Stimulated activated naive B cell treated with anti-CD40 and anti-IgM and Interleukin-4, amounts not matched to agents 10 μg/mL and 1 μg/mL and 100 μg/mL, for 72 hours (primary cell): ENCODE data around the gene FAM13A.
A peak's percentile ranks its signal among the peaks of the same experiment; 100 is the strongest.
"Not testable (repeated sequence)": the region's sequence is repeated elsewhere in the genome, so short reads cannot be mapped to it uniquely, and the experiment has no call there.

Source experiments
- ATAC-seq, 2 donors: fragments of 150-1000 bp; cut with Tn5 transposase; replicated peaks; 2 replicates each; pipeline ENCODE4 v1.10.0; 2021; ENCODE audit warnings: moderate library complexity in 1 of 2
- DNase-seq: peaks from one replicate; pipeline ENCODE4 v3.0.0; 2021
- H3K27ac Mint-ChIP-seq: one replicate; pipeline ENCODE4 v1.8.0; 2022; ENCODE audit warnings: mild to moderate bottlenecking, mixed read lengths
- H3K27me3 Mint-ChIP-seq, 2 donors: one replicate each; pipeline ENCODE4 v1.8.0; 2022; ENCODE audit warnings: mixed read lengths in 2 of 2
- H3K36me3 Mint-ChIP-seq, 2 donors: one replicate each; pipeline ENCODE4 v1.8.0; 2022; ENCODE audit warnings: mixed read lengths in 2 of 2, mild to moderate bottlenecking in 1 of 2
- H3K4me1 Mint-ChIP-seq, 2 donors: one replicate each; pipeline ENCODE4 v1.8.0; 2022; ENCODE audit warnings: mixed read lengths in 2 of 2, mild to moderate bottlenecking in 1 of 2
- H3K4me3 Mint-ChIP-seq, 2 donors: one replicate each; pipeline ENCODE4 v1.8.0; 2022; ENCODE audit warnings: mild to moderate bottlenecking in 2 of 2, mixed read lengths in 2 of 2, moderate library complexity in 1 of 2
- H3K9me3 Mint-ChIP-seq, 2 donors: one replicate each; pipeline ENCODE4 v1.8.0; 2022; ENCODE audit warnings: mixed read lengths in 2 of 2, mild to moderate bottlenecking in 1 of 2

Gene FAM13A

GRCh38 chr4:89024051-89024675, 32.8 kb downstream of the FAM13A start:
- Mint-ChIP-seq H3K4me1 (no peaks in the 10 kb centered on the region), H3K36me3 (no peaks in the 10 kb centered on the region), H3K27ac (no peak overlapping the region), H3K4me3 (no peak overlapping the region), H3K9me3 (no peaks in the 10 kb centered on the region), H3K27me3 (no peaks in the 10 kb centered on the region)
- ATAC-seq, result peak; percentile 91 to 96
- DNase-seq, result peak; percentile 28

- ATAC-seq (no peak), DNase-seq (no peak)
- no peaks in the 10 kb centered on the region for H3K27me3 Mint-ChIP-seq
- no peaks in the 10 kb centered on the region for H3K36me3 Mint-ChIP-seq
- no peak overlapping the region for H3K27ac Mint-ChIP-seq
- H3K9me3 Mint-ChIP-seq, result no peaks in the 10 kb centered on the region
- H3K4me1 Mint-ChIP-seq, result no peaks in the 10 kb centered on the region
- no peak overlapping the region for H3K4me3 Mint-ChIP-seq
Measured at GRCh38 chr4:89023140-89023539, 33.8 kb downstream of the FAM13A start.

DNA sequence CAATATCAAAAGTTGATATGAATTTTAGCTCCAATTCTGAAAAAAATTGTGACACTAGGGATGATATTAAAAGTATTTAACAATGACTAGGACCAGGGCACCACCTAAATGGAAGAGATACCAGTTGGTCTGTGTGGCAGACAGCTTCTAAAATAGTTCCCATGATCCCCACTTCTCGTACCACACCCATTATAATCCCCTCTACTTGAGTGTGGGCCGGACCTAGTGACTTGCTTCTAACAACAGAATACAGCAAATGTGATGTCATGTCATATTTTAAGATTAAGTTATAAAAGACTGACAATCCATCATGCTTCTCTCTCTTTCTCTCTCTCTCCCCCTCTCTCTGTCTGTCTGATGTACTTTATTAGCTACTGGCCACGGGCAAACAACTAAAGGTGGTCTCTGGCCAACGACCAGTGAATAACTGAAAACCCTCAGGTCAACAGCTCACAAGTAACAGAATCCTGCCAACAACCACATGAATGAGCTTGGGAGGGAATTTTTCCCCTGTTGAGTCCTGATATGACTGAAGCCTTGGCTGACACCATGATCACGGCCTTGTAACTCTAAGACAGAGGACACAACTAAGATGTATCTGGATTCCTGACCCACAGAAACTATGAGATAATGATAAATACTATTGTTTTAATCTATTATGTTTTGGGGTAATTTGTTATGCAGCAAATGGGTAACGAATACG, 34.4 kb downstream of the FAM13A start:
- H3K4me3 Mint-ChIP-seq, result no peak overlapping the region
- H3K9me3 Mint-ChIP-seq, result no peaks in the 10 kb centered on the region
- no peaks in the 10 kb centered on the region for H3K4me1 Mint-ChIP-seq
- no peak overlapping the region for H3K27ac Mint-ChIP-seq
- no peak for ATAC-seq
- H3K36me3 Mint-ChIP-seq, result no peaks in the 10 kb centered on the region
- H3K27me3 Mint-ChIP-seq, result no peaks in the 10 kb centered on the region
- no peak for DNase-seq

DNA sequence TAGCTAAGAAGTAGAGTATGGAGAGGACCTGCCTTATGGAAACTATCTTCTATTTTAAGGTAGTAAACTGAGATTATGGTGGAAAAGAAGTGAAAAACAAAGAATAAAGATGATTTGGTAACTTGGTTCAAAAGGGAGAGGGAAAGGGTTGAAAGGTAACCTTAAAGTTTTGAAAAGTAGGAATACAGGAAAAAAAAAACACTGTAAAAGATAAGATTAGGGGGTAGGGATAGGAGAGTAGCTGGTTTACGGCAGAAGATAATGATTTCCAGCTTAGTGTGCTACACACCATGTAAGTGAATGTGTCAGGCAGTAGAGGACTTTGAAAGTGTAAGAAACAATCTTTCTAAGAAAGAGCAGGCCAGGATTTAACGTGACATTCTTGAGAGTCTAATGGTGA, 35.3 kb downstream of the FAM13A start:
- Mint-ChIP-seq H3K36me3 (no peaks in the 10 kb centered on the region), H3K4me3 (no peak overlapping the region), H3K27ac (no peak overlapping the region), H3K9me3 (no peaks in the 10 kb centered on the region), H3K4me1 (no peaks in the 10 kb centered on the region), H3K27me3 (no peaks in the 10 kb centered on the region)
- DNase-seq (no peak), ATAC-seq (no peak)

DNA sequence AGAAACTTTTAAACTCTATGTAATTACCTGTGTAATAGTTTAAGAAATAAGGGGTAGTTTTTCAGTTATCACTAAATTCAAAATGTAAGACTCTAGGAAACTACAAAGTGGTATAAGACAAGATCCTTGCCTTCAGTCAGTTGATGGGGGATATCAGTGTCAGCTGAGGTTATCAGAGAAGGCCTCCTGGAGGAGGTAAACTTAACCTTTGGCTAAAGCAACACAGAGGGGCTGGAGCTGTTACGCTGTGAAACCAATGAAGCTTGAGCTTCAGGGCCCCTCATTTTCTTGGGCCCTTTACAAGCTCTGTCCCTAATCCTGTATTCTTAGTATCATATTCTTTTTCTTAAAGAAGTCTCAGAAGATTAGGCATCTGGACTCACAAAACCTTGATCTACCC, 35.9 kb downstream of the FAM13A start:
- Mint-ChIP-seq H3K27me3 (no peaks in the 10 kb centered on the region), H3K4me1 (no peaks in the 10 kb centered on the region), H3K4me3 (no peak overlapping the region), H3K9me3 (no peaks in the 10 kb centered on the region), H3K27ac (no peak overlapping the region), H3K36me3 (no peaks in the 10 kb centered on the region)
- no peak for DNase-seq
- ATAC-seq, result no peak

GRCh38 chr4:89014897-89015296, 42.1 kb downstream of the FAM13A start:
- not testable (repeated sequence) for H3K4me3 Mint-ChIP-seq, H3K9me3 Mint-ChIP-seq, H3K4me1 Mint-ChIP-seq, H3K27me3 Mint-ChIP-seq, ATAC-seq, H3K27ac Mint-ChIP-seq, DNase-seq, H3K36me3 Mint-ChIP-seq

DNA sequence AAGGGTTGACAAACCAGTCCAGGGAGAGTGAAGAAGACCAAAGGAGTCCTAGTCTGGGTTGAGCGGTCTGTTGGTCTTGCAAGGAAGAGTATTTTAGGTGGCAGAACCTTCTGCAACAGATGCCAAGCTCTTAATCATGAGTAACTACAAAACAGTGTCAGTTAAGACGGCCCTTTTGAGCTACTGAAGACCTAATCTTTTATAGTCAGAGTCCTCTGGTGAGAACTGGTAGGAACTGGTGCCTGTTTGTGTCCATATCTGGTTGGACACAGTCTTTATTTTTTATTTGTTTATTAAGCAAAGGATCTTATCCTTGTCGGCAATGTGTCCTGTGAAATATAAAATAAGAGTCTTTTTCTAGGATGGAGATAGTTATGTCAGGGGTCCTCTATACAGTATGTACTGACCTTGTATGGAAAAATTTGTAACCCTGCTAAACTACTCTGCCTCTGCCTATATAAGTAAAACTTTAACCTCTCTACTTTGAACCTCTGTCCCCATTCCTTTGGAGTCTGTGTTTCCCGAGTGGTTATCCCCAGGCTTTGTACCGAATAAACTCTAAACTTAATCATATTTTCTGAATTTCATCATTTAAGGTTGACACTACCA, 47.1 kb downstream of the FAM13A start:
- H3K27me3 Mint-ChIP-seq, result no peaks in the 10 kb centered on the region
- H3K36me3 Mint-ChIP-seq, result no peaks in the 10 kb centered on the region
- no peak overlapping the region for H3K4me3 Mint-ChIP-seq
- ATAC-seq, result no peak
- no peak for DNase-seq
- no peaks in the 10 kb centered on the region for H3K4me1 Mint-ChIP-seq
- peaks cover 3 to 4% of the 10 kb centered on the region in 2 donors for H3K9me3 Mint-ChIP-seq
- H3K27ac Mint-ChIP-seq, result no peak overlapping the region

DNA sequence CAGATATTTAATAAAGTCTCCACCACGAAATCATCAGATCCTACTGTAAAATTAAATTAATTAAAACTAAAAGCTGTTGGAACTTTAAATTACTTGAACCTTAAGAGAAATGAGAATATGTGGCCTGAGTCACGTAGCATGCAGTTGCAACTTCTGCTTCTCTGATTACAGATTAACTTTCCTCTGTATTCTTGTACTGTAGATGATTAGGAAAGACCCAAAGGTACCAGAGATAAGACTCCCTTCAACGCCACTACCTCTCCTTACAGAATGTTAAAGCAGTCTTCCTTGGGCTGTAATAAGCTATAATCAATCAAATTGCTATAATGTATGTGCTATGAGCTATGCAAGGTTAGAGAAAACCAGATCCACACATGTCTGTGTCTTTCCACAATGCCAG, 47.9 kb downstream of the FAM13A start:
- Mint-ChIP-seq H3K27me3 (no peaks in the 10 kb centered on the region), H3K4me3 (no peak overlapping the region), H3K4me1 (no peaks in the 10 kb centered on the region), H3K27ac (no peak overlapping the region), H3K9me3 (peaks cover 0 to 2% of the 10 kb centered on the region in 2 donors), H3K36me3 (no peaks in the 10 kb centered on the region)
- ATAC-seq (no peak), DNase-seq (no peak)

GRCh38 chr4:89008166-89008565, 48.8 kb downstream of the FAM13A start:
- H3K27me3 Mint-ChIP-seq, result no peaks in the 10 kb centered on the region
- no peak overlapping the region for H3K4me3 Mint-ChIP-seq
- no peaks in the 10 kb centered on the region for H3K36me3 Mint-ChIP-seq
- DNase-seq, result no peak
- ATAC-seq, result no peak
- H3K4me1 Mint-ChIP-seq, result no peaks in the 10 kb centered on the region
- H3K9me3 Mint-ChIP-seq, result no peaks in the 10 kb centered on the region
- H3K27ac Mint-ChIP-seq, result no peak overlapping the region

DNA sequence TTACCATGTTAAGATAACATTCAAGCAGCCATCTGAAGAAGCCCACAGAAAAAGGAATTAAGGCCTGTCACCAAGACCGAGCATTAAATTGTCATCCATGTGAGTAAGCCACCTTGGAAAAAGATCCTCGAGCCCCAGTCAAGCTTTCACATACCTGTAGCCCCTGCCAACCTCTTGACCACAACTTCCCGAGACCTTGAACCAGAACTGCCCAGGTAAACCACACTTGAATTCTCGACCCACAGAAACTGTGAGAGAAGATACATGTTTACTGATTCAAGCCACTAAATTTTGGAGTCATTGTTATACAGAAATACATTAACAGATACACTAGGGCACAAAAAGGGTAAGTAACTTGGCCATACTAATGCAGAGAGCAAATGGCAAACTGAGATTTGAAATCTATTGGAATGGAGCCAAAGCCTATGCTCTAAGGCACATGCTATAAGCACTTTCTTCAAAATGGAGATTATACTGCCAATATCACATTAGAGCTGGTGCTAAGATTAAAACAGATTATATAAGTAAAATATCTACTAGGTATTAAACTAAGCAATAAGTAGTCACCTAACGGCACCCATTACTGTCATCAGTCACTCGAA, 49.5 kb downstream of the FAM13A start:
- Mint-ChIP-seq H3K4me3 (no peak overlapping the region), H3K4me1 (no peaks in the 10 kb centered on the region), H3K27ac (no peak overlapping the region), H3K27me3 (no peaks in the 10 kb centered on the region), H3K36me3 (no peaks in the 10 kb centered on the region), H3K9me3 (no peaks in the 10 kb centered on the region)
- ATAC-seq (no peak), DNase-seq (no peak)

DNA sequence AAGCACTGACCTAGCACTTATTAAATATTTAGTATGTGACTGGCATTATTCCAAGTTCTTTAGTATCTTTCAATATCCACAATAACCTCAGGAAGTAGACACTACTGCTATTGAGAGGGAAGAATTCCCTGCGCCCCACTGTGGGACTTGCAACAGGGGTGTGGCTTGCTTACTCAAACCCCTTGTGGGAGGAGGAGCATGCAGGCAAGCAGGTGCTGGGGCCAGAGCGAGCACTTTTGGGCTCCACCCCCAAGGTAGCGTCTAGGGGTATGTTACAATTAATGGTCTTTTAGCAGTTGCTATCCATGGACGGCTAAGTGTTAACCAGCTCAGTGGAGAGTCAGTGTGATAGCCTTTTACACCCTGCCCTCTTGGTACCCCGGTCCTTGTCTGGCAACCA, 50.7 kb downstream of the FAM13A start:
- no peak for DNase-seq
- Mint-ChIP-seq H3K4me1 (no peaks in the 10 kb centered on the region), H3K27ac (no peak overlapping the region), H3K27me3 (no peaks in the 10 kb centered on the region), H3K9me3 (no peaks in the 10 kb centered on the region), H3K36me3 (no peaks in the 10 kb centered on the region), H3K4me3 (no peak overlapping the region)
- ATAC-seq, result no peak

- DNase-seq, H3K36me3 Mint-ChIP-seq, ATAC-seq, H3K27me3 Mint-ChIP-seq, H3K4me3 Mint-ChIP-seq, H3K4me1 Mint-ChIP-seq, H3K27ac Mint-ChIP-seq, H3K9me3 Mint-ChIP-seq: not testable (repeated sequence)
Measured at GRCh38 chr4:89005066-89005465, 51.9 kb downstream of the FAM13A start.

DNA sequence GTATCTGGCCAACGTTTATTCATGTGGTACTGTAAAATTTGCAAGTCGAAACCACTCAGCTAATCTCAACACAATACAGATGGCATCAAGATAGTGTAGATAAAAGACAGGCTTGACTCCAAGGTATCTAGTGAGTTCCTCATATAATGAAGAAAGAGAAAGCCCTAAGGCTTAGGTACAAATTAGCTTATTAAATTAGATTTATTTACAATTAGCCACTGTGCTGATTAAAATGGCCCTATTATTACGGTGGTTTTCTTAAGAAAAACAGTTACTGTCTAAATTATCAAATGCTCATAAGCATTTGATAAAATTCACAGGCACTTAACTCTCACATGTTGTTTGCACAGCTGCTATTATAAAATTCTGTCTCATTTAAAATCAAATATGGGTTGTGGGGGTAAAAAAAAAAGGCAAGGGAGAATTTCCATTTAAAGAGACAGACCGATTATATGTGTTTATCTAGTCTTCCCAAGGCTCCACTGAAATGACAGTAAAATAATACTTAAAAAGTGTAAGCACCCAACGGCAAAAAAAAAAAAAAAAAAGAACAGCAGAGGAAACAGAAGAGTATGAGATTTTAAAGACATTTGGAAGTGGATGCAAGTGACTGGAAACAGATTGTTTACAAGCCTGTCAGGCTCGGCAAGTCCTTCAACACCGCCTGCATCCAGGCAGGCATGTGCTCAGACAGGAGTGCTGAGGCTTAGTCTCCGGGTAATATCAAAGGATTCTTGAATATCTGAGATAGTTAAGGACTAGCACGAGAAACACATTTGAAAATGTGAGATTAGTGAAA, 55.1 kb downstream of the FAM13A start:
- Mint-ChIP-seq H3K4me3 (no peak overlapping the region), H3K9me3 (no peaks in the 10 kb centered on the region), H3K36me3 (no peaks in the 10 kb centered on the region), H3K4me1 (no peaks in the 10 kb centered on the region), H3K27ac (no peak overlapping the region), H3K27me3 (no peaks in the 10 kb centered on the region)
- ATAC-seq (no peak), DNase-seq (no peak)

DNA sequence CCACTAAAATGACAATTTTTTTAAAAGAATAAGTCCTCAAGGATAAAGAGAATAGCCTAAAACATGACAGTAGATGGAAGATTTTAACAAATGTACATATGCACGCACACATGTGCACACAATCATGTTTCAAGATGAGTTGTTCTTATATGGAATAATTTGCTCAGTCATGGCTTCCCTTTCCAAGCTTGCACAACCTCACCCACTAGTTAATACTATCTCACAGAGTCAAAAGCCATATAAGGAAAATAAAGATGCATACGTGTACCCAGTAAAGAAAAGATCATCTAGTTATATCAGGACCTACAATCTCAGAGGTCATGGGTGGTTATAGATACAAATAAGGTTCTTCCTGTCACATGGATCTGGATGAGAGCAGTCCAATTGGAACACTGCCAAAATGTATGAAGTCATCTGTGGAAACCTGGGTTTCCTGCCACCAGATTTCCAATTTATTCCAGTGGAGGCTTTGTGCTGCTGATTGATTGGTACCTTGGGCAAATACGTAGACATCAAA, 56.1 kb downstream of the FAM13A start:
- H3K9me3 Mint-ChIP-seq, result no peaks in the 10 kb centered on the region
- DNase-seq (no peak), ATAC-seq (no peak)
- H3K27ac Mint-ChIP-seq, result no peak overlapping the region
- no peaks in the 10 kb centered on the region for H3K4me1 Mint-ChIP-seq
- no peak overlapping the region for H3K4me3 Mint-ChIP-seq
- no peaks in the 10 kb centered on the region for H3K27me3 Mint-ChIP-seq
- H3K36me3 Mint-ChIP-seq, result no peaks in the 10 kb centered on the region
